HG03135 (cell line): ENCODE data around the gene UBAP2.

Experiments used
- ATAC-seq: cut with Tn5 transposase; IDR thresholded peaks from one replicate; pipeline ENCODE4 v1.9.1; 2021; ENCODE audit warnings: mild to moderate bottlenecking, moderate library complexity; ENCODE audit not compliant: unreplicated experiment

UBAP2 gene, protein sequence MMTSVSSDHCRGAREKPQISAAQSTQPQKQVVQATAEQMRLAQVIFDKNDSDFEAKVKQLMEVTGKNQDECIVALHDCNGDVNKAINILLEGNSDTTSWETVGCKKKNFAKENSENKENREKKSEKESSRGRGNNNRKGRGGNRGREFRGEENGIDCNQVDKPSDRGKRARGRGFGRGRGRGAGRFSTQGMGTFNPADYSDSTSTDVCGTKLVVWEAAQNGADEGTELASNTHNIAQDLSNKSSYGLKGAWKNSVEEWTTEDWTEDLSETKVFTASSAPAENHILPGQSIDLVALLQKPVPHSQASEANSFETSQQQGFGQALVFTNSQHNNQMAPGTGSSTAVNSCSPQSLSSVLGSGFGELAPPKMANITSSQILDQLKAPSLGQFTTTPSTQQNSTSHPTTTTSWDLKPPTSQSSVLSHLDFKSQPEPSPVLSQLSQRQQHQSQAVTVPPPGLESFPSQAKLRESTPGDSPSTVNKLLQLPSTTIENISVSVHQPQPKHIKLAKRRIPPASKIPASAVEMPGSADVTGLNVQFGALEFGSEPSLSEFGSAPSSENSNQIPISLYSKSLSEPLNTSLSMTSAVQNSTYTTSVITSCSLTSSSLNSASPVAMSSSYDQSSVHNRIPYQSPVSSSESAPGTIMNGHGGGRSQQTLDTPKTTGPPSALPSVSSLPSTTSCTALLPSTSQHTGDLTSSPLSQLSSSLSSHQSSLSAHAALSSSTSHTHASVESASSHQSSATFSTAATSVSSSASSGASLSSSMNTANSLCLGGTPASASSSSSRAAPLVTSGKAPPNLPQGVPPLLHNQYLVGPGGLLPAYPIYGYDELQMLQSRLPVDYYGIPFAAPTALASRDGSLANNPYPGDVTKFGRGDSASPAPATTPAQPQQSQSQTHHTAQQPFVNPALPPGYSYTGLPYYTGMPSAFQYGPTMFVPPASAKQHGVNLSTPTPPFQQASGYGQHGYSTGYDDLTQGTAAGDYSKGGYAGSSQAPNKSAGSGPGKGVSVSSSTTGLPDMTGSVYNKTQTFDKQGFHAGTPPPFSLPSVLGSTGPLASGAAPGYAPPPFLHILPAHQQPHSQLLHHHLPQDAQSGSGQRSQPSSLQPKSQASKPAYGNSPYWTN

GRCh38 chr9:34048727-34049629, at the start of gene UBAP2:
Gene UBAP2, minus strand, starts transcription at chr9:34048887. Its CDS starts 31,739 bp downstream, at chr9:34017148.
- peak; percentile 81 for ATAC-seq

DNA sequence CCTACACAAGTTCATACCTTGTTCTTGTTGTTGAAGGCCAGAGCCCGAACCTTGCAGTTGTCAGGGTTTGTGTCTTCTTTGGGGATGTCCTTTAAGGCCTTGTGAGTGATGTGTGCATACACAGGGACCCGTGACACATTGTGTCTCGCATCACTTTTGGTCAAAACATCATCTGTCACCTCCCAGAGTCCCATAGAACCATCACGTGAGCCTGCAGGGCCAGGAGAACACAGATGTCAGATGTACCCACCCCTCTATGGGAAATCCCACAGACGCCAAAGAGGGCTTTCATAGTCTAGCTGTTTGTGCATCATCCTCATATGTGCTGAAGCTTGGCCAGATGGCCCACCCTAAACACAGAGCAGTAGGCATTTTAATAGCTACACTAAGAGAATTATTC, 49.6 kb upstream of the UBAP2 start:
- ATAC-seq: peak; percentile 50

DNA sequence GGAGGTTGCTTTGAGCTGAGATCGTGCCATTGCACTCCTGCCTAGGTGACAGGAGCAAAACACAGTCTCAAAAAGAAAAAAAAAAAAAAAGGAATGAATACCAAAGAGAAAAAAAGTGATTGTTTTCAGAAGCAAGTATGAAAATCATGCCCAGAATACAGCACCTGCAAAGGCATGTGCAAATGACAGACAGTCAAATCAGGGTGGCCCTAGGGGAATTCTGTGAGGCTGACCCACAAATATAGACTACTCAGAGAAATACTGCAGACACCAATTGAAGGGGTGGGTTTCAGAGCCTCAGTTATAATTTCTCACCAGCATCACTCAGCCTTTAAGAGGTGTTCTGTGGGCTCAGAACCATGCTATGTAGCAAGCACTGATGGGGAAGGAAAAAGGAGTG, 49.2 kb upstream of the UBAP2 start:
- peak; percentile 70 for ATAC-seq

DNA sequence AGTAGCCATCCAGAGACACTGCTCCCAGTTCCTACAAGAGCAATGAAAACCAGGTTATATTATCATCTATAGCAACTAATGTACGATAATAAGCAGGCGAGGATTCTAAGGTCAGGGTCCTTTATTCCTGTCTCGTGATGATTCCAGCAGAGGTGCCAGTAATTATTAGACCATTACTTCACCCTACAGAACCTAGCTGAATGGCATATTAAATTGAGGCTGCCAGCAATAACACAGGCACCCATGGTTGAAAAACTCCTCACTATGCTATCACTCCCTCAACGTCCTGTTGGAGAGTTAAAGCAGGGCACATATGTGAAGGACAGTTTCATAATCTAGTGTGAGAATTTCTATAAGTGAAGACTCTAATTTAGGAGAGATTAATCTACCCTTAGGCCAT, 48.1 kb upstream of the UBAP2 start:
- ATAC-seq: no peak

DNA sequence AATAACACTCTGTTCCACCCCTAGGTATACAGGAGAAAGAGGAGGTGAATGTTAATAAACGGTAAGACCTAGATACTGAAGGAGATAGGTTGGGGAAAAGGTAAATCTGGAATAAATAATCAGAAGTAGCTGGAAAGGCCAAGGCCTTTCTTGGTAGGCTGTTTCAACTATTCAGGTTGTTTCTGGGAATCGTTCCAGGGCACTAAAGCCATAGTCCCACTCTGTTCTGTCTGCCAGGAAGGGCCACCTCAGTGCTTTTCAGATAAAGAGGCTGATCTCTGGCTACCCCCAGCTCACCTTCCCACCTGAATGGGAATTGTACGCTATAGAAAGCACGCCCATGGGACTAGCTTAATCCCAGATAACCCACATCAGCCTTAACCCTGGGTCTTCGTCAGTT, 44.9 kb upstream of the UBAP2 start:
- ATAC-seq: no peak

DNA sequence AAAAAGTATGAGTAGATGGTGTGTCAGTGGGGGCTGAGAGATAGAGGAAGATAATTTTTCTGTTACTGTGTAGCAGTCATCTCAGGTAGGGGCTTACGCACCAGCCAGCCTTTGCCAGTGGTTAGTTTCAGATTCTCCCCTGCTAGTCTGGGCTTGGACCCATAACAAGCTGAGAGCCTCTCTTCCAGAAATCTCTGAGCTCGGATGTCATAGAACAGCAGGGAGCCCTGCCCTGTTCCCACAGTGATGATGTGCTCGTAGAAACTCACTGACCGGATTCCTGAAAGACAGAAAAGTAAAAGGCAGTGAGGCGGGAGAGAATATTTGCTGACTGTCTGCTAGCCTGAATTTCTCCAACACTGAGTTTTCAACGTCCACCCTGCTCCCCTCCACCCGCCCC, 40.6 kb upstream of the UBAP2 start:
- ATAC-seq: no peak

DNA sequence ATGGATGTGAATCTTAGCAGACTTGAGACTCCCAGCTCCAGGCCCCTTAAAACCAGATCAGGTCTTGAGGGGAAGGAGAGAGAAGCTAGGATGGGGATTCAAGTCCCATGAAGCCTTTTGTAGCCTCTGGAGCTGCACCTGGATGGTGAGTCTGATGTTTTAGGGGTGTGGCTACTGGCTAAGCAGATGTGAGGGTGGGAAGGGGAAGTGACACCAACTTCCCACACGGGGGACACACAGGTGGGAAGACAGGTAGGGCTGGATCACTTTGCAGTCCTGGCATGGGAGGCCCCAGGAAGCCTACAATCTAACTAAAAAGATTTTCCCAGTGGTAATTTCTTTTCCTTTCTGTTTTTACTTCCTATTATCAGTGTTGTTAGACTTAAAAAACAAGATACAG, 38.7 kb upstream of the UBAP2 start:
- ATAC-seq: no peak

GRCh38 chr9:34086864-34087263, 38.2 kb upstream of the UBAP2 start:
- no peak for ATAC-seq

DNA sequence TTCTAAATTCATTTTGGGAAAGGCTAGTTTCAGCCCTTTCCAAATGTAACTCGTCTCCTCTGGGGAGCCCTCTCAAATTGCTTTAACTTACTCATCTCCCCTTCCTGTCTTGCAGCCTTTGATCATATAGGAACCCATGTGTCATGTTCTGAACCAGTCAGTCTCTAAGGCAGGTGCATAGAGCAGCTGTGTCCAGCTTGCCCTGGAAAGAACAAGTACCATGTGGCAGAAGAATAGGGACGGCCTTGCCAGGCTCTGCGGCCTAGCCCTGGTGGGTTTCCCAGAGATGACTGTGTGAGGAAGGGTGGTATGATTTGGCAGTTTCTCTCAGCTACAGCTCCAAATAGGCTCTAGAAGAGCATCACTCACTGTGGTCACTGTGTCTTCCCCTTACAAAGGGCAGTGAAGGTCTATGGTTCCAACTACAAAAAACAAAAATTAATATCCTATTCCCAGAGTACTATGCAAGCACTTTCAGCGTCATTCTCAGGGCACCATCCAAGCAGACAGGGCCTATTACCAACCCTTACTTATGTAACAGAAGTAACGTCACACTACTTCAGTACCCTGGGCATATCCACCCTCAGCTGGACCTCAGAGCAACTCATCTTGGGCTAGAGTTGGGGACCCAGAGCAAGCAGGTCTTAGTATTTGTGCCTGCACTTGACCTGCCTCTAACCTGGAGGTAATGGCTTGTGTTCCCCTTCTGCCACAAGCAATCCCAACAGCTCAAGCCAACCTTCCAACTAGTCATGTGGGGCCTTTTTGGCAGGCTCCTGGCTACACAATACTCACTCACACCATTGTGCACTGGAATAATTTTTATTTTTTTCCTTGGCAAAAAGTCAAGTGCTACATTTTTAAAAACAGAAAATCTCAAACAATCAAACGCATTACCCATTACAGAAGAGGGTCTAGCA, 37.2 kb upstream of the UBAP2 start:
- ATAC-seq: no peak

DNA sequence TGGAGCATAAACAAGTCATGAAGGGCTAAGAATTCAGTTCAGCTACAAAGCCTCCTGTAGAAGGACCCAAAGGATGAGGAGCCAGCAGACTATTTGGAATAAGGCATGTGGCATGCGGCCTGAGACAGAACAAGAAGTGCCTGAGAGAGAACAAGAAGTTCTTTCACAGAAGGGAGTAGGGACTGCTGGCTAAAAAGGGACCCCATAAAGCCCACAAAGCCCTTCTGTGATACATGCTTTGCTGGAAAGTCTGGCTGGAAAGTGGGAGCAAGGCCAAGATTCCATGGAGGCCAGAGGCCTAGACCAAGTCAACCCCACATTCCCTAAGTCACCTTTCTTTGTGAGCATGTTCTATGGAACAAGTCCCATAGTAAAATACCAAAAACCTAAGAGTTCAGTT, 35.9 kb upstream of the UBAP2 start:
- ATAC-seq: no peak

- no peak for ATAC-seq
Measured at GRCh38 chr9:34079181-34079580, 30.5 kb upstream of the UBAP2 start.

DNA sequence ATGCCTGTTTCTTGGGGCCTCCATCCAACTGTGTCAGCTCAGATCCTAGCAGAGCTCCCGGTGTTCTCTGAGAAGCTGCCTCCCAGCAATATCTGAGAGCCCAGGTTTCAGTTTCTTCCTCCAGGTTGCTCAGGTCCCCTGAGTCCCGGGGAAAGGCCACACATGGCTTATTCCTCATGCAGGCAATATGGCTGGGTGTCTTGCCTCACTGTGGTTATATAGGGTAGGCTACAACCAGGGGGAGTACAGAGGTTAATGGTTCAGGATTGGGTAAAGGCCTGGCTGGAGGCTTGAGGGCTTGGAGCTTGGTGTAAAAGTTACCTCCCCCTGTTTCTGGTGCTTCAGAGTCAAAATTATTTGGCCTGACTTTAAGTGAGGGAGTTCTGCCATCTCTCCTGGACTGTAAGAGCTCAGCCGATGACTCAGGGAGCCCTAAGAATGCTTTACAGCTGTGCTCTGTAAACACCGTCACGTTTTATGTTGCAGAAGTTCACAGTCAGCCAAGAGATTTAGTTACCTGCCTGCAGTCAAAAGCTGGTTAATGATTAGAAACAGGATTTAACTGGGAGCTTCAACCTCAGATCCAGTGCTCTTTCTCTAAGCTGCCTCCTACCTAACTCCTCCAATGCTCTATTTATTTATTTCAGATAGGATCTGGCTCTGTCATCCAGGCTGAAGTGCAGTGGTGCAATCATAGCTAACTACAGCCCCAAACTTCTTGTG, 24.3 kb upstream of the UBAP2 start:
- no peak for ATAC-seq

DNA sequence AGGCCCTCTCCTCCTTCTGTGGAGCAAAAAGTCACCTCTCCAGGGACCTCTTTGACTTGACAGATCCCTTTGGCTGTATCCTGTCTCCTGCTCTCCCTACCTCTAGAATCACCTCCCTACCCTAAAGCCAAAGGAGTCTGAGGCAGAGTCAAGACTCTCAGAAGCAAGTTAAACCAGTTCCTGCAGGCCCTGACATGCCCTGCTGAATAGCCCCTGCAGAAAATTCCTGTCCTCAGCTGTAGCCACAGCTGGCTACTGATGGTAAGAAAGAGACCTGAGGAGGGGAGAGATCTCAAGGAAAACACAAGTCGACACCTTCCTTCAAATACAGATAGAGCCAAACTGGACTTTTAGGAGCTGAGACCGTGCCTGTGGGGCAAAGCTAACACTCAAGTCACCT, 23.7 kb upstream of the UBAP2 start:
- ATAC-seq: no peak

GRCh38 chr9:34070606-34071324, 22.1 kb upstream of the UBAP2 start:
- ATAC-seq: no peak

- no peak for ATAC-seq
Measured at GRCh38 chr9:34069831-34070230, 21.1 kb upstream of the UBAP2 start.

DNA sequence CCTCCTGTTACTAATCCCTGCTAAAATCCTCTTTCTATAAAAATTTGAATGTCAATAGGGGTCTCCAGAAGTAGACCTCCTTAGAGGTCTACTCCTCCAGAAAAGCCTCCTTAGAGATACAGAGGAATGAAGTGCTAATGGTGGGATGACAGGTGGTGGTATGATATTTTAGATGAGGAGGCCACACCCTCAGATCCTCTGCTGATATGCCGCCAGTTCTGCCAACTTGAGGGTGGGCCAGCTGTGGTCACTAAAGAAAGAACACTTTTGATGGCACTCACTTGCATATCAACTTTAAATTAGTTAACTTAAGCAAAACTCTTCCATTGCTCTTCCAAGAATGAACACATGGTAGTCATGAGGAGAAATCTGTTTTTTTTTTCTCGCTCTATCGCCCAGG, 16.9 kb upstream of the UBAP2 start:
- ATAC-seq: no peak

GRCh38 chr9:34059954-34060353, 11.3 kb upstream of the UBAP2 start:
- no peak for ATAC-seq

DNA sequence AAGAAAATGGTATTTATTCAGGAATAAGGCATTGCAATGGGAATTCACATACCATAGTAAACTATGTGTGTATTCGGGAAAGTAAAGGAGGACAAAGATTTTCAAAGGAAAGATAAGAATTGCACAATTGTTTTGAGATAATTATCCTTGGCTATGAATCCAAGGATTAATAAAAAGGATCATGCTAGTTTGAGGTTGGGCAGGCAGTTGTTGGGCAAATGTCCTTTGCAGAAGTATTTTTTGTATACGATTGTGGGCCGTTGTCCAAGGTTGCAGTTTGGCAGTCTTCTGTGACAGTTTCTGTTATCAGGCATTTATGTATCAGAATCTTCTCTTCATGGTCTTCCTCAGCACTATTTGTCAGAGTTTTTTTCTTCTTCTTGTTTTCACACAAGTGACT, 10.6 kb upstream of the UBAP2 start:
- no peak for ATAC-seq
